Peyer's patch (tissue), 4 donors: ENCODE measurements around the gene PICK1.

Experiments used
- CTCF ChIP-seq, 6 experiments: fragments of 450-650 bp in 4 of 6; fragments of 200-600 bp in 2 of 6; sonication (generic) in 1 of 6; IDR thresholded peaks; one replicate each; pipeline ENCODE4 v1.5.1; 2017 to 2019; ENCODE audit warnings: antibody characterized with exemption in 6 of 6, mild to moderate bottlenecking in 3 of 6, moderate library complexity in 1 of 6
- POLR2A ChIP-seq, 2 donors: fragments of 450-650 bp; IDR thresholded peaks; one replicate each; pipeline ENCODE4 v1.5.1; 2017; ENCODE audit warnings: antibody characterized with exemption in 2 of 2, mild to moderate bottlenecking in 2 of 2, moderate library complexity in 2 of 2

- TF ChIP-seq CTCF (IDR thresholded peaks at IDR 0.05) (no peak), POLR2A (IDR thresholded peaks at IDR 0.05) (no peak)
These were observed 5.6 kb downstream of the PICK1 start for GRCh38 chr22:38062791-38063190.
